Right lobe of liver (tissue), 6 donors: ENCODE results near the gene SCLT1. TPM values are rescaled to one million over a fixed set of nuclear protein-coding genes. Genes with fewer than 3 reads are reported as not detected.

Experiments
- ATAC-seq, 4 donors: fragments of 200-7000 bp; cut with Tn5 transposase; one replicate each; pipeline ENCODE4 v1.9.1; 2020; ENCODE audit warnings: mild to moderate bottlenecking in 4 of 4, moderate library complexity in 4 of 4
- DNase-seq, 3 donors: peaks; one replicate each; pipeline ENCODE4 v3.0.0-alpha.2; 2020
- H3K27ac ChIP-seq, 3 donors: fragments of 200-600 bp; one replicate each; pipeline ENCODE4 v1.8.0; 2022
- H3K27me3 ChIP-seq, 2 donors: fragments of 200-600 bp; one replicate each; pipeline ENCODE4 v1.8.0; 2022
- H3K36me3 ChIP-seq, 4 donors: fragments of 200-600 bp; sonication (generic) in 1 of 4; one replicate each; pipeline versions ENCODE4 v1.5.1 to v1.8.0; 2017 to 2022; ENCODE audit warnings: control low read depth in 1 of 4
- H3K4me1 ChIP-seq, 4 donors: fragments of 200-600 bp; sonication (generic) in 1 of 4; one replicate each; pipeline versions ENCODE4 v1.5.1 to v1.8.0; 2017 to 2022; ENCODE audit warnings: control low read depth in 1 of 4
- H3K4me3 ChIP-seq, 3 donors: fragments of 200-600 bp; one replicate each; pipeline ENCODE4 v1.8.0; 2022
- H3K9me3 ChIP-seq, 4 donors: fragments of 200-600 bp; sonication (generic) in 1 of 4; one replicate each; pipeline versions ENCODE4 v1.5.1 to v1.8.0; 2017 to 2022; ENCODE audit warnings: control low read depth in 1 of 4
- POLR2A ChIP-seq: fragments of 450-650 bp; IDR thresholded peaks from one replicate; pipeline ENCODE4 v1.6.1; 2017; ENCODE audit warnings: antibody characterized with exemption, mild to moderate bottlenecking
- WGBS: methylation state at CpG from one replicate; pipeline ENCODE4 v1.1.6; 2018; ENCODE audit warnings: low coverage, low lambda C conversion rate; ENCODE audit not compliant: insufficient coverage; ENCODE audit errors: missing lambda C conversion rate; 5-methylcytosine and 5-hydroxymethylcytosine counted together
- intact Hi-C, 2 donors: fragments of 100-400 bp; cut with DNase I; formaldehyde crosslinking; loops; one replicate each; pipeline versions ENCODE4 v1.11.2 to v1.14.1; 2022
- small RNA-seq, 2 experiments: library from RNA; depleted of rRNA; stranded (forward); fragments of <200 nt; gene quantifications; one replicate each; pipeline ENCODE3, GENCODE V24; 2016
- total RNA-seq, 6 experiments: library from RNA; depleted of rRNA in 2 of 6; stranded (reverse); fragments of >200 nt in 2 of 6; fragmentation: NEBNext Ultra II Directional in 3 of 6; extraction: Animal tissue kit (Norgen Biotek cat#: 25700) in 3 of 6; gene quantifications; one replicate each; pipeline versions ENCODE4 v1.1.0 to v1.2.4, GENCODE V29; 2016 to 2023
- TF ChIP-seq, protein P1 (sequence below), 4 donors: fragments of 200-600 bp in 3 of 4; fragments of 450-650 bp in 1 of 4; IDR thresholded peaks; one replicate each; pipeline versions ENCODE4 v1.5.1 to v1.8.0; 2016 to 2022; ENCODE audit warnings: antibody characterized with exemption in 4 of 4, mild to moderate bottlenecking in 2 of 4
- donor health status: DM: no; HTN: yes; CAD: no.
- donor health status: DM: no; HTN: no; CAD: no.
- donor health status: DM: no; HTN: no; CAD: no.
- donor health status: DM: no; HTN: yes; CAD: no.
- donor health status: DM: no; HTN: yes; CAD: no.

The SCLT1 gene
- total RNA-seq, 6 experiments from 2014 or later, result 2.3 to 5.3 (median 3.7) TPM

DNA sequence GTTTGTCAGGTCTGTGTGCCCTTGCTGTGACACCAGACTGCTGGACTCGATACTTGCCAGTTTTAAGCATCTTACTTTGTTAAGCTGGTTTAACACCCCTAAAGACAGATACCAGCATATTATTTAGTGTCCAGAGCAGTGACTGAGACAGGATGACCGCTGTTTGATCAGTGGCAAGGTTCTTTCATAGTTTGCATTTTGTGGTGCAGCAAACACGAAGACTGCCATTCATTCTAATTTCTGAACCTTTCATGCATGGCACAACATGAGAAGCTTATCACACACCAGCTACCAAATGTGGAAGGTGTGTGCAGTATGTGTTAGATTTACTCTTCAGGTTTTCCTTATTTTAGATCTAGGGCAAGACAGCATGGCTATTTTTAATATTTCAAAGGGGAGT lies 255.7 kb downstream of the SCLT1 start:
- intact Hi-C loops, result no loop called here
- 86% methylated on average over 1 of the region's 3 CpGs for WGBS
- Histone ChIP-seq H3K4me1 (peaks cover 0 to 13% (median 5%) of the 10 kb centered on the region in 4 donors), H3K27ac (no peak overlapping the region), H3K36me3 (peaks cover 0 to 10% (median 2%) of the 10 kb centered on the region in 4 donors), H3K27me3 (no peaks in the 10 kb centered on the region), H3K4me3 (no peak overlapping the region), H3K9me3 (no peaks in the 10 kb centered on the region)
- ATAC-seq, result no peak
- TF ChIP-seq, protein P1, sequence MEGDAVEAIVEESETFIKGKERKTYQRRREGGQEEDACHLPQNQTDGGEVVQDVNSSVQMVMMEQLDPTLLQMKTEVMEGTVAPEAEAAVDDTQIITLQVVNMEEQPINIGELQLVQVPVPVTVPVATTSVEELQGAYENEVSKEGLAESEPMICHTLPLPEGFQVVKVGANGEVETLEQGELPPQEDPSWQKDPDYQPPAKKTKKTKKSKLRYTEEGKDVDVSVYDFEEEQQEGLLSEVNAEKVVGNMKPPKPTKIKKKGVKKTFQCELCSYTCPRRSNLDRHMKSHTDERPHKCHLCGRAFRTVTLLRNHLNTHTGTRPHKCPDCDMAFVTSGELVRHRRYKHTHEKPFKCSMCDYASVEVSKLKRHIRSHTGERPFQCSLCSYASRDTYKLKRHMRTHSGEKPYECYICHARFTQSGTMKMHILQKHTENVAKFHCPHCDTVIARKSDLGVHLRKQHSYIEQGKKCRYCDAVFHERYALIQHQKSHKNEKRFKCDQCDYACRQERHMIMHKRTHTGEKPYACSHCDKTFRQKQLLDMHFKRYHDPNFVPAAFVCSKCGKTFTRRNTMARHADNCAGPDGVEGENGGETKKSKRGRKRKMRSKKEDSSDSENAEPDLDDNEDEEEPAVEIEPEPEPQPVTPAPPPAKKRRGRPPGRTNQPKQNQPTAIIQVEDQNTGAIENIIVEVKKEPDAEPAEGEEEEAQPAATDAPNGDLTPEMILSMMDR (IDR thresholded peaks at IDR 0.05), result no peak
- TF ChIP-seq POLR2A, result no peak
- no peak for DNase-seq

DNA sequence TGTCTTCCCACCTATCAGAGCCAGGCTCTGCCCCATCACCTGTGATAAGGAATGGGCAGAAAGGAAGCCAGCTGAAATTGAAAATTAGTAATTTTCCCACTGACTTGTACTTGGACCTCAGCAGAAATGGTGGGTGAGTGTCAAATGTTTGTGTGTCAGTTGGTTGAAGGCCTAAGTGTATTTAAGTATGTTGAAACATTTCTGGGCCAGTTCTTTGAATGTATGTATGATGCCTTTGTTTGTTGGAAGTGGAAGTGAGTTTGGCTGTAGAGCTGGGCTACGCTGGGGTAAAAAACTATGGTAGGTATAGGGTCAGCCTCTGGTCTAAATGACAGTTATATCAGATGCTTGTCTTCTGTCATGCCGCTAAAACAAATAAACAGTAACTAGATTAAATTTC lies 256.1 kb downstream of the SCLT1 start:
- intact Hi-C loops, result no loop called here
- Histone ChIP-seq H3K36me3 (peaks cover 0 to 10% (median 2%) of the 10 kb centered on the region in 4 donors), H3K27ac (no peak overlapping the region), H3K9me3 (no peaks in the 10 kb centered on the region), H3K27me3 (no peaks in the 10 kb centered on the region), H3K4me1 (peaks cover 0 to 14% (median 7%) of the 10 kb centered on the region in 4 donors), H3K4me3 (no peak overlapping the region)
- 100% methylated on average over 2 of the region's 2 CpGs for WGBS
- ATAC-seq, result no peak
- TF ChIP-seq, protein P1 (IDR thresholded peaks at IDR 0.05), result no peak
- TF ChIP-seq POLR2A, result no peak
- no peak for DNase-seq

DNA sequence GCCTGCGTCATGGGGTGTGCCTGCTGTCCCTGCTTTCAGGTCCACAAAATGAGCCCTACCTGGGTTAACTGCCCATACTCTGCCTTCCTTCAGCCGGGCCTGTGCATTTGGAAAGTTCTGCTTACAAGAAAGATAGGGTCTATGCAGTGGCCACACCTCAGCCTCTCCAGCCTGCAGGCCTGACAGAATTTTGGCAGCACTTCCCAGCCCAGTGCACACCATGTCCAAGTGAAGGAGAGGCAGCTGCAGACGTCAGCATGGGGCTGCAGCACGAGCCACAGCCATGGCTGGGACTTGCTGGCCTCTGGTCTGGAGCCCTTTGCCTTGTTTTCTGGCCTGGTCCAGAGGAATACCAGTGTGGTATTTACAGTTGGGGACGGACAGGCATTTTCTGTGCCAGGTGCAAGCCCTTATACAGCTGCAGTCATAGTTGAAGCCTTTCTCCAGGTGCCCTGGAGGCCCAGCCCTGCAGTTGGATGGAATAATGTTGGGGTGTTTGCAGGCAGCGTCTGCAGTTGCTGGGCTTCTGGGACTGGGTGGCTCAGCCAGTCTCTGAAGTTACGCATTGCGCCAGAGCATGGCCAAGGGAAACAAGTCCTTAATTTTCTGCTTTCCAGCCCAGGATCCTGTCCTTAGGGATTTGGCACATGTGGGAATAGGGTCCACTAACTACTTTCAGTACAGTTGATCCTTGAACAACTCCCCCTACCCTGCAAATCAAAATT lies 257.7 kb downstream of the SCLT1 start:
- H3K27ac ChIP-seq, result no peak overlapping the region
- no peaks in the 10 kb centered on the region for H3K27me3 ChIP-seq
- DNase-seq, result peak in 2 of 3 donors; percentile 65 to 88
- peaks cover 0 to 10% (median 2%) of the 10 kb centered on the region in 4 donors for H3K36me3 ChIP-seq
- no peaks in the 10 kb centered on the region for H3K9me3 ChIP-seq
- ATAC-seq, result peak; percentile 47 to 78 (median 70)
- H3K4me3 ChIP-seq, result no peak overlapping the region
- no peak for TF ChIP-seq POLR2A
- TF ChIP-seq, protein P1 (IDR thresholded peaks at IDR 0.05), result no peak
- peaks cover 0 to 25% (median 10%) of the 10 kb centered on the region in 4 donors for H3K4me1 ChIP-seq
- 50% methylated on average over 1 of the region's 8 CpGs for WGBS
- intact Hi-C loops, result no loop called here

Small RNA genes lying within 50 kb of the gene (small RNA-seq; reads per million reads assigned to genes)
- 0 reads per million in 2 experiments for gene AC093826.2

Other genes starting within 250 kb of the SCLT1 start
- gene C4orf33, start 2.6 kb upstream of the SCLT1 start, total RNA-seq, result 1 to 10 TPM; 3.4 to 9.0 (median 4.2) TPM